ENCODE measurements around the gene PLXNA4.

DNA sequence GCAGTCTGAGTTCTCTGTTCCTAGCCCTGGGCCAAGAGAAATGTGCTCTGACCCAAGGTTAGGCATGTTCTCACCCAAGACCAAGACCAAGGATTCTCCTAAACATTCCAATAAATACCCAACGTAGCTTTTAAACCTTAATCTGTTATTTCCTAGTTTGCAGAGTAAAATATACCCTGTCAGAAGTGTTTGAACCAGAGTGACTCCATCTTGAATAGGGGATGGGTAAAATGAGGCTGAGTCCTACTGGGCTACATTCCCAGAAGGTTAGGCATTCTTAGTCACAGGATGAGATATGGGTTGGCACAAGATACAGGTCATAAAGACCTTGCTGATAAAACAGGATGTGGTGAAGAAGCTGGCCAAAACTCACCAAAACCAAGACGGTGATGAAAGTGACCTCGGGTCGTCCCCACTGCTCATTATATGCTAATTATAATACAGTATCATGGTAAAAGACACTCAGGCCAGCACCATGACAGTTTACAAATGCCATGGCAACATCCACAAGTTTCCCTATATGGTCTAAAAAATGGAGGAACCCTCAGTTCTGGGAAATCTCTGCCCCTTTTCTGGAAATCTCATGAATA lies 27.7 kb downstream of the PLXNA4 start:
- TF ChIP-seq, protein P1, sequence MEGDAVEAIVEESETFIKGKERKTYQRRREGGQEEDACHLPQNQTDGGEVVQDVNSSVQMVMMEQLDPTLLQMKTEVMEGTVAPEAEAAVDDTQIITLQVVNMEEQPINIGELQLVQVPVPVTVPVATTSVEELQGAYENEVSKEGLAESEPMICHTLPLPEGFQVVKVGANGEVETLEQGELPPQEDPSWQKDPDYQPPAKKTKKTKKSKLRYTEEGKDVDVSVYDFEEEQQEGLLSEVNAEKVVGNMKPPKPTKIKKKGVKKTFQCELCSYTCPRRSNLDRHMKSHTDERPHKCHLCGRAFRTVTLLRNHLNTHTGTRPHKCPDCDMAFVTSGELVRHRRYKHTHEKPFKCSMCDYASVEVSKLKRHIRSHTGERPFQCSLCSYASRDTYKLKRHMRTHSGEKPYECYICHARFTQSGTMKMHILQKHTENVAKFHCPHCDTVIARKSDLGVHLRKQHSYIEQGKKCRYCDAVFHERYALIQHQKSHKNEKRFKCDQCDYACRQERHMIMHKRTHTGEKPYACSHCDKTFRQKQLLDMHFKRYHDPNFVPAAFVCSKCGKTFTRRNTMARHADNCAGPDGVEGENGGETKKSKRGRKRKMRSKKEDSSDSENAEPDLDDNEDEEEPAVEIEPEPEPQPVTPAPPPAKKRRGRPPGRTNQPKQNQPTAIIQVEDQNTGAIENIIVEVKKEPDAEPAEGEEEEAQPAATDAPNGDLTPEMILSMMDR (IDR thresholded peaks at IDR 0.05), result no peak
- no peak for TF ChIP-seq POLR2AphosphoS5 (IDR thresholded peaks at IDR 0.05; ENCODE audit: insufficient read depth in 1 of 2, low read depth in 1 of 2)

Data from vagina (tissue), 2 donors.